Endothelial cell of umbilical vein (primary cell): Measurements from ENCODE around the gene EMC9. TPM values are rescaled to one million over a fixed set of nuclear protein-coding genes. Genes with fewer than 3 reads are reported as not detected.

ENCODE experiments used
- BruUV-seq: library from RNA; stranded (reverse); fragments of 400-500 nt; replicated peaks from 2 replicates; lab custom pipeline; 2021; lab: Mats Ljungman, UMichigan
- CTCF ChIA-PET: fragments of 300-600, 350-600 bp; sonication (Branson Sonifier 250); formaldehyde crosslinking; loops from one replicate; lab custom pipeline; 2021; ENCODE audit warnings: antibody characterized with exemption, inconsistent platforms; lab: Charles Lee
- POLR2A ChIA-PET: fragments of 300-600, 350-600 bp; sonication (Branson Sonifier 250); formaldehyde crosslinking; loops from one replicate; lab custom pipeline; 2021; ENCODE audit warnings: antibody characterized with exemption, inconsistent platforms; lab: Charles Lee
- DNase-seq: peaks from one replicate; pipeline ENCODE4 v3.0.0-alpha.2; 2011; ENCODE audit warnings: low read depth, low spot score
- FAIRE-seq: peaks from 2 replicates; lab custom pipeline; 2011; peaks lifted over from hg19 to GRCh38; lab: Jason Lieb, UNC
- H2AFZ ChIP-seq: 2 replicates; pipeline ENCODE4 v1.6.0; 2012; ENCODE audit warnings: low read depth, low read length, control low read depth, inconsistent platforms
- H3K27ac ChIP-seq: 2 replicates; pipeline ENCODE4 v1.5.1; 2011; ENCODE audit warnings: low read depth, mild to moderate bottlenecking, control low read depth, low read length, moderate library complexity; ENCODE audit not compliant: insufficient read depth
- H3K27me3 ChIP-seq, 2 experiments: 2 replicates each; pipeline versions ENCODE4 v1.6.0 to v1.6.1; 2011; ENCODE audit warnings: low read length in 2 of 2, mixed read lengths in 1 of 2; ENCODE audit not compliant: control insufficient read depth in 2 of 2, insufficient read depth in 2 of 2
- H3K36me3 ChIP-seq, 2 experiments: 2 replicates in 1 of 2; 3 replicates in 1 of 2; pipeline ENCODE4 v1.5.1; 2011; ENCODE audit warnings: low read length in 2 of 2, mild to moderate bottlenecking in 1 of 2, moderate library complexity in 1 of 2; ENCODE audit not compliant: control insufficient read depth in 2 of 2, insufficient read depth in 2 of 2; ENCODE audit errors: extremely low read depth in 1 of 2
- H3K4me1 ChIP-seq: 3 replicates; pipeline ENCODE4 v1.5.1; 2011; ENCODE audit warnings: mild to moderate bottlenecking, low read length; ENCODE audit not compliant: control insufficient read depth, insufficient read depth; ENCODE audit errors: extremely low read depth
- H3K4me2 ChIP-seq: 2 replicates; pipeline ENCODE4 v1.6.1; 2011; ENCODE audit warnings: low read length, control low read depth, mixed read lengths; ENCODE audit not compliant: insufficient read depth
- H3K4me3 ChIP-seq, 3 experiments: fragments of 200-600 bp in 1 of 3; sonication (generic), shearing (Covaris generic) in 1 of 3; replicated peaks in 1 of 3; 2 replicates each; pipeline ENCODE4 v1.5.1; 2011 to 2016; ENCODE audit warnings: control low read depth in 3 of 3, low read length in 3 of 3, mild to moderate bottlenecking in 2 of 3, inconsistent platforms in 1 of 3, low read depth in 1 of 3, moderate library complexity in 1 of 3; ENCODE audit not compliant: insufficient read depth in 1 of 3
- H3K79me2 ChIP-seq: 2 replicates; pipeline ENCODE4 v1.6.0; 2012; ENCODE audit warnings: low read length, inconsistent platforms; ENCODE audit not compliant: control insufficient read depth, insufficient read depth
- H3K9ac ChIP-seq: replicated peaks from 2 replicates; pipeline ENCODE3; 2011; ENCODE audit warnings: low read length, control low read depth; ENCODE audit not compliant: insufficient read depth; ENCODE audit errors: extremely low read depth
- H3K9me1 ChIP-seq: replicated peaks from 3 replicates; pipeline ENCODE4 v1.6.0; 2011; ENCODE audit warnings: mild to moderate bottlenecking, low read length; ENCODE audit not compliant: control insufficient read depth, insufficient read depth; ENCODE audit errors: extremely low read depth
- H3K9me3 ChIP-seq: replicated peaks from 2 replicates; pipeline ENCODE4 v1.5.1; 2012; ENCODE audit warnings: low read length, inconsistent platforms; ENCODE audit not compliant: control insufficient read depth, insufficient read depth
- H4K20me1 ChIP-seq: replicated peaks from 2 replicates; pipeline ENCODE3; 2011; ENCODE audit warnings: mild to moderate bottlenecking, low read length; ENCODE audit not compliant: control insufficient read depth, insufficient read depth; ENCODE audit errors: extremely low read depth
- CTCF ChIP-seq, 2 donors: IDR thresholded peaks; 1 replicate in 1 of 2; 2 replicates in 1 of 2; pipeline ENCODE4 v1.5.1; 2011; ENCODE audit warnings: low read length in 2 of 2, mild to moderate bottlenecking in 2 of 2, moderate library complexity in 2 of 2, control low read depth in 1 of 2, inconsistent platforms in 1 of 2, low read depth in 1 of 2; ENCODE audit not compliant: insufficient read depth in 1 of 2; ENCODE audit errors: extremely low read depth in 1 of 2
- EZH2 ChIP-seq: IDR thresholded peaks from 2 replicates; pipeline ENCODE4 v1.6.1; 2012; ENCODE audit warnings: borderline replicate concordance, low read depth, mild to moderate bottlenecking, moderate library complexity, low read length, inconsistent platforms; ENCODE audit not compliant: severe bottlenecking
- FOS ChIP-seq: IDR thresholded peaks from 2 replicates; pipeline ENCODE4 v1.6.1; 2011; ENCODE audit warnings: mild to moderate bottlenecking, low read length, moderate library complexity, borderline replicate concordance; ENCODE audit not compliant: insufficient read depth
- GATA2 ChIP-seq: IDR thresholded peaks from 2 replicates; pipeline ENCODE4 v1.7.0; 2011; ENCODE audit warnings: low read depth, mild to moderate bottlenecking, moderate library complexity, mixed read lengths, low read length; ENCODE audit not compliant: insufficient read length, insufficient read depth
- JUN ChIP-seq: IDR thresholded peaks from 2 replicates; pipeline ENCODE4 v1.6.1; 2011; ENCODE audit warnings: borderline replicate concordance, low read depth; ENCODE audit not compliant: insufficient read length, insufficient read depth
- MAX ChIP-seq: IDR thresholded peaks from 2 replicates; pipeline ENCODE4 v1.6.1; 2011; ENCODE audit not compliant: insufficient read depth, insufficient read length
- MYC ChIP-seq: IDR thresholded peaks from one replicate; pipeline ENCODE4 v1.6.1; 2011; ENCODE audit warnings: mild to moderate bottlenecking, low read depth, low read length
- POLR2A ChIP-seq: IDR thresholded peaks from 2 replicates; pipeline ENCODE4 v1.6.1; 2012; ENCODE audit warnings: low read depth, mild to moderate bottlenecking, control low read depth, low read length
- POLR2AphosphoS5 ChIP-seq: IDR thresholded peaks from 2 replicates; pipeline ENCODE4 v1.6.1; 2012; ENCODE audit warnings: low read depth, mild to moderate bottlenecking, control low read depth, low read length, moderate library complexity; ENCODE audit not compliant: insufficient read depth
- dilution Hi-C: fragments of 300-500 bp; cut with MboI; formaldehyde crosslinking; loops from one replicate; pipeline ENCODE4 v1.15.0; 2019; ENCODE audit warnings: low sequenced_read_pairs; ENCODE audit not compliant: extremely low pct_ligation_motif_present
- intact Hi-C: fragments of 100-400 bp; cut with micrococcal nuclease; formaldehyde crosslinking; loops from one replicate; pipeline ENCODE4 v1.10.0; 2022
- polyA plus RNA-seq, 4 experiments: library from polyadenylated mRNA; depleted of rRNA in 3 of 4; stranded (reverse) in 3 of 4; unstranded in 1 of 4; fragments of >200 nt; gene quantifications; 2 replicates each; pipeline versions ENCODE4 v1.2.1 to v1.2.3, GENCODE V29; 2011 to 2012; ENCODE audit warnings: missing spikeins in 1 of 4
- total RNA-seq: library from RNA; stranded (reverse); gene quantifications from 2 replicates; pipeline ENCODE4 v1.2.3, GENCODE V29; 2021

The EMC9 gene
- total and polyA plus RNA-seq, 2 donors (not counting 3 experiments of a cell fraction or from before 2014, with no cell fraction given), result 21.8 to 31.8 TPM

GRCh38 chr14:24130717-24131548 is 10.5 kb downstream of the EMC9 start:
- TF ChIP-seq JUN (no peak), POLR2A (no peak), GATA2 (no peak), POLR2AphosphoS5 (no peak), MYC (no peak), FOS (no peak), CTCF (IDR thresholded peaks at IDR 0.05; ENCODE audit: extremely low read depth in 1 of 2, insufficient read depth in 1 of 2, low read depth in 1 of 2, low read length in 2 of 2) (no peak), EZH2 (no peak), MAX (no peak)
- dilution Hi-C loops, result no loop called here
- peaks cover 4% of the 10 kb centered on the region for H3K4me1 ChIP-seq
- FAIRE-seq (no peak), DNase-seq (no peak)
- no peaks in the 10 kb centered on the region for H3K36me3 ChIP-seq
- no peak overlapping the region for H2AFZ ChIP-seq
- no peak overlapping the region for H3K27ac ChIP-seq
- POLR2A ChIA-PET, result interaction anchor here (0.6 kb wide), 1 partner anchor 16 kb away, joined by 3 read pairs; the partner anchor contains the start of gene PSME2
- intact Hi-C loops, result no loop called here
- H3K9ac ChIP-seq, result no peak overlapping the region
- CTCF ChIA-PET, result no interaction called here
- no peak overlapping the region for H3K4me3 ChIP-seq
- H3K9me3 ChIP-seq, result no peaks in the 10 kb centered on the region
- H4K20me1 ChIP-seq, result no peaks in the 10 kb centered on the region
- H3K4me2 ChIP-seq, result no peak overlapping the region
- BruUV-seq, result no TSS peak
- H3K9me1 ChIP-seq, result no peaks in the 10 kb centered on the region
- H3K79me2 ChIP-seq, result no peaks in the 10 kb centered on the region
- no peaks in the 10 kb centered on the region for H3K27me3 ChIP-seq
